Activated naive CD4-positive, alpha-beta T cell (primary cell): ENCODE measurements around the gene SH3BP4.

Experiments
- DNase-seq, 4 experiments: peaks; one replicate each; lab custom pipeline; 2025; lab: John Stamatoyannopoulos, UW

The SH3BP4 gene, protein sequence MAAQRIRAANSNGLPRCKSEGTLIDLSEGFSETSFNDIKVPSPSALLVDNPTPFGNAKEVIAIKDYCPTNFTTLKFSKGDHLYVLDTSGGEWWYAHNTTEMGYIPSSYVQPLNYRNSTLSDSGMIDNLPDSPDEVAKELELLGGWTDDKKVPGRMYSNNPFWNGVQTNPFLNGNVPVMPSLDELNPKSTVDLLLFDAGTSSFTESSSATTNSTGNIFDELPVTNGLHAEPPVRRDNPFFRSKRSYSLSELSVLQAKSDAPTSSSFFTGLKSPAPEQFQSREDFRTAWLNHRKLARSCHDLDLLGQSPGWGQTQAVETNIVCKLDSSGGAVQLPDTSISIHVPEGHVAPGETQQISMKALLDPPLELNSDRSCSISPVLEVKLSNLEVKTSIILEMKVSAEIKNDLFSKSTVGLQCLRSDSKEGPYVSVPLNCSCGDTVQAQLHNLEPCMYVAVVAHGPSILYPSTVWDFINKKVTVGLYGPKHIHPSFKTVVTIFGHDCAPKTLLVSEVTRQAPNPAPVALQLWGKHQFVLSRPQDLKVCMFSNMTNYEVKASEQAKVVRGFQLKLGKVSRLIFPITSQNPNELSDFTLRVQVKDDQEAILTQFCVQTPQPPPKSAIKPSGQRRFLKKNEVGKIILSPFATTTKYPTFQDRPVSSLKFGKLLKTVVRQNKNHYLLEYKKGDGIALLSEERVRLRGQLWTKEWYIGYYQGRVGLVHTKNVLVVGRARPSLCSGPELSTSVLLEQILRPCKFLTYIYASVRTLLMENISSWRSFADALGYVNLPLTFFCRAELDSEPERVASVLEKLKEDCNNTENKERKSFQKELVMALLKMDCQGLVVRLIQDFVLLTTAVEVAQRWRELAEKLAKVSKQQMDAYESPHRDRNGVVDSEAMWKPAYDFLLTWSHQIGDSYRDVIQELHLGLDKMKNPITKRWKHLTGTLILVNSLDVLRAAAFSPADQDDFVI

DNA sequence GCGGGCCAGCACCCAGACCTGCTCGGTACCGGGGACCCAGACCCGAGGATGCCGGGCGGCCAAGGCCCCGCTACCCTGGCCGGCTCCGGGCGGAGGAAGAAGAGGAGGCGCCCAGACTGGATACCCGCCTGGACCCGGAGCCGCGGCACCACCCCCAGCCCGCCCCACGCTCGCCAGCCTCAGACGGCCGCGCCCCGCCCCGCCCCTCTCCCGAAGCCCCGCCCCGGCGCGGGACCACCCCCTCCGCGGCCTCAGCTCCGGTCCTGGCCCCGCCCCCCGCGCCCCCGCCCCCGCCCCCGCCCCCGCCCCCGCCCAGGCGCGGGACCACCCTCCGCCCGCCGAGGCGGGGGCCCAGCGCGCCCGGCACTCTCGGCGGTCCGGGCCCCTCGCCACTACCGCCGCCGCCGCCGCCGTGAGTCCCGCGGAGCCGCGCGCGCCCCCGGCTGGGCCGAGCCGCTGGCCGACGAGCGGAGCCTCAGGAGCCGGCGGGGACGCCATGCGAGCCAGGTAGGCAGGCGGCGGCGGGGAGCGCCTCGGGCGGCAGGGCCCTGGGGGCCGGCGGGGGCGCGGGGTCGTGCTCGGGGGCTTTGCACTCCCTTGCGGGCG is at the start of gene SH3BP4:
SH3BP4 (plus strand) TSS at position 354 of the 606 bp plus-strand sequence. CDS start 82,986 bp downstream, outside the sequence.
- peak in 1 of 4 experiments; percentile 1 for DNase-seq

DNA sequence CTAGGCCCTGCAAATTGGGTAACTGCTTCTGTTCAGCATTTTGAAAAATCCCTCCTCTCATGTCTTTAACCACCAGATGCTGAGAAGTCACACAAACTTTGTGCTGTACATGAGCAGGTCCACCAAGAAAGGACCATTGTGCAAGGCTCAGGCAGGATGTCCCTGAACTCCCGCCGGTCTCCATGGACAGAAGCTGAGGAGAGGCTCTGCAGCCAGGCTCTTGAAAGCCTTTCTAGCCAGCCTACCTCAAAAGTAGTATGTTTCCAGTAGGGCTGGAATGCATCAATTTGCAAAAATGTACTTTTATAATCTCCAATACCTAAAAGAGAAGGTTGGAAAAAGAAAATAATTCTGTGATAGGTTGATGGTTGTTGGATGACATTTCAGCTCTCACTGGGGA is 47.0 kb upstream of the SH3BP4 start:
- DNase-seq: no peak

DNA sequence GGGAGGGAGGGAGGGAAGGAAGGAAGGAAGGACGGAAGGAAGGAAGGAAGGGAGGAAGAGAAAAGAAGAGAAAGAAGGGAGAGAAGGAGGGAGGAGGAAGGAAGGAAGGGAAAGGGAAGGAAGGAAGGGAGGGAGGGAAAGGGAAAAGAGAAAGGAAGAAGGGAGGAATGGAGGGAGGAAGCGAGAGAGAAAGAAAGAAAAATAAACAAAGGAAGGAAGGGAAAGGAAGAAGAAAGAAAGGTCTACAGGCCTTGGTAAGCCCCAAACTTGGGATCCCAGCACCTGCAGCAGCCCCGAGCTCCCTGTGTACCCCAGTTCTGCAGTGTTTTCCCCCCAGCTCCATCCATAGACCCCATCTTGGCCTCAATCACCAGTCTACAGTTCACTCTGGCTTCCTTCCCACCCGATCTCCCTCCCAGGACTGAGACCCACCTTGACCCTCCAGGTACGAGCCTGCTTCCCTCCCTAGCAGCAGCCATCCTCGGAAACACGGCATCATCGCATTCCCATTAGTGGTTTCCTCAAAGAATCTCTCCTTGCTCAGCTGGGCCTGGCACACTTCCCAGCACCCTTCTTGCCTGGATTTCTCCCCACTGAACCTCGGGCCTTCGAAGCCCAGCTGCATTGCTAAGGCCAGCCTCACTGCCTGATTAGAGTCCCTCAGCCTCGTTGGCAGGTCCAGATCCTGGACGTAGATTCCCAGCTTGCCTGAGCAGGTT is 46.1 kb upstream of the SH3BP4 start:
- no peak for DNase-seq

DNA sequence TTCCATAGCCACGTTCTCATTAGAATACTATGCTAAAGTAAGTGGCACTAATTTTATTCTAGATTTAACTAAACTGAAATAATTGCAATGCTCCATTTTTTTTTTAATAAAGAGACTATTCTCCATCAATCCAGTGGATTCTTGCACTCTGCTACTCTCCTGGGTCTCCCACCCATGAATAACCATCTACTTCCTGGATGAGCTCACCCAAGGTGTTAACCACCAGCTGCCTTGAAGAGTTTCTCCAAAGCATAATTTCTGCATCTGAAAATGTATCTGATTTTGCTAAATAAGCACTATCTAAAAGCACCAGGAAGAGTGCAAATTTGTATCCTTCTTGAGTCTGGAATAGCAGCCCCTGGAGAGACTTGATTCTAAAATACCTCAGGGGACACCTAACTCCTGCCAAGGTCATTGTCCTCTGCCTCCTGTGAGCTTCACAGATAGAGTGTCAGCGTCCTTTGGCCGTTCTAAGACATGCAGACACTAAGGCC is 41.6 kb upstream of the SH3BP4 start:
- DNase-seq: no peak

DNA sequence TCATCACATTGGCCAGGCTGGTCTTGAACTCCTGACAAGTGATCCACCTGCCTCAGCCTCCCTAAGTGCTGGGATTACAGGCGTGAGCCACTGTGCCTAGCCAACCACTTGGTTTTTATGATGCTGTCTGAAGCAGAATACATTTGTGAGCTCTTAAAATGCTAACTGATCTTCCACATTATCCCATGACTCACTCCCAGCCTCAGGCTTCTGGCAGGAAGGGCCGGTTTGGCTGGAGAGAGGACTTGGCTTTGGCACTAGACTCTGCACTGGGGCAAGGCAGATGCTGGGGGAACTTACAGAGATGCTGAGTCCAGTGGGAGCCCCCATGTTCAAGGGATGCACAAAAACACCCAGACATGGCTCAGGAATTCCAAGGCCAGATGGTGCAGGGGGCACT is 40.5 kb upstream of the SH3BP4 start:
- DNase-seq: no peak

DNA sequence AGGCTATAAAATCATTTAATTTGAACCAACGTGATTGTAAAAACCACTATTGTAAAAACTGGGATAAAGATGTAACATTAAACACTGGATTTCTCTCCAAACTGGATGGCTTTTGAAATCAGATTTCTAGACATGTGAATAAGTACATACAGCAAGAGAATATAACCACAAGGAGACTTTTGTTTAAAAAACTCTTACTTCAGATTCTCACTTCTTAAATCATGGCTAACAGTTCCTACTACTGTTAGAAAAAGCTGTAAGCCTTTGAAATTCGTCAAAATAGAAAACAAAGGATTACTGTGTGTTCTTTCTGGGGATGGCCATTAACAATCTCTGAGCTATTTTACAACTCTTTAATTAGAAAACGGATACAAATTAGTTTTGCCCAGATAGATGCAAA is 39.4 kb upstream of the SH3BP4 start:
- no peak for DNase-seq

DNA sequence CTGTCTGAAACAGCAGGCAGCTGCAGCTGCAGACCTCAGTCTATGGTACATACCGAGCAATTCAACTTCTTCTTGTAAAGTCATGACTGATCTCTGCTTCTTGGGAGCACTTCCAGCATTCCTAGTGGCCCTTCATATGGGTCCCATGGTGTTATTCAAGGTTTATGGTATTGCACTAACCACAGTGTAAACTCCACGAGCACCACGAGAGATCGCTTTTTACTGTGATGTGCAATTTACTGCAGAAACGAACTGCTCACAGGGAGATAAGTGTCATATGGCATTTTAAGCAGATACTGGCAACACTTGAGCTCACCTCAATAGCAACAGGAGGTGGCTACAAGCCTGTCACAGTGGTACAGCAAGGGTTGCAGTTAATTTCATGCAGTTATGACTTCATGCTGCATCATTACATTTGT is 38.6 kb upstream of the SH3BP4 start:
- no peak for DNase-seq

DNA sequence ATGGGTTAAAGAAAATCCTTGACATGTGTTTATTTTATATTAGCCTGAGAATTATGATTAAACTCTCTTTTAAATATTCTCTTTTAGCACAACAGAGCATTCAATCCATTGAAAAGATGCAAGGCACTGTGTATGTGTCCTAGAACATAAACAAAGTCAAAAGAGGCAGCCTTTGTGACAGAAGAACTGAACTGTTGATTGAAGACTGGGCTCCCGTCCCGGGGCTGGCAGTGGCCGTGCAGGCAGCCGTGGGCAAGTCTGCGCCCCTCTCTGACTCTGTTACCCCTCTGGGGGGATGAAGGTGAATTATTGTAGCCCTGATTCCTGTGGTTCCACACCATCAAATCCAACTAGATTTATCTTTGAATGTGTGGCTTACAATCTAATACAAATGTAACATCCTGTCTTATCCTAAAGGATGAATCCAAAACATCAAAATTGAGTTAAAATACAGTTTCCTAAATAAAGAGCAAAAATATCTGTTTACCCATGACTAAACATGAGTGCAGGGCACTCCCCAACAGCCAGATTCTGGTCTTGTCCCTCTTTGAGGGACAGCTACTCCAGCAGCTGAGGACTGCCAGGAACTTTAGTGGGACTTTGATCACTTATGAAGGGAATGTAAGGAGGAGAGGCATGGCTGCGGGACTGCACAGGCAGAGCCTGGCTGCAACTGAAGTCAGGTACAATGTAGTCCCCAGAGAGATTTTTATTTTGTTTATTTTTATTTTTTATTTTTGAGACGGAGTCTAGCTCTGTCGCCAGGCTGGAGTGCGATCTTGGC is 37.3 kb upstream of the SH3BP4 start:
- no peak for DNase-seq

DNA sequence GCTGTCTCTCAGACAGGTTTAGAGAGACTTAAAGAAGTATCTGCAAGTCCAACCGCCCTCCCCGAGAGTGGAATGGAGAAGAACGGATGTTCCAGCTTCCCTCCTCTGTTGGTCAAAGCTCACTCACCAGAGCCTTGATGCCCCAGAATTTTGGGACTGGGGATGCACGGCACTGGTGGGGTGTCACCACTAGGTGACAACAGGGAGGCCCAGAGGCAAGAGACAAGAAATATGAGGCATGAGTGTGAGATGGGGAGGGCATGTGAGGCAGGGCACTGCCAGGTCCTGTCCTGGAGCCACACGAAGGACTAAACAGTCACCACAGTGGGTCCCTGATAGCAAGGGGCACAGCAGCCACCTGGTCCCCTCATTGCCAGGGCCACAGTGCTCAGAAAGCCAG is 35.1 kb upstream of the SH3BP4 start:
- DNase-seq: no peak

DNA sequence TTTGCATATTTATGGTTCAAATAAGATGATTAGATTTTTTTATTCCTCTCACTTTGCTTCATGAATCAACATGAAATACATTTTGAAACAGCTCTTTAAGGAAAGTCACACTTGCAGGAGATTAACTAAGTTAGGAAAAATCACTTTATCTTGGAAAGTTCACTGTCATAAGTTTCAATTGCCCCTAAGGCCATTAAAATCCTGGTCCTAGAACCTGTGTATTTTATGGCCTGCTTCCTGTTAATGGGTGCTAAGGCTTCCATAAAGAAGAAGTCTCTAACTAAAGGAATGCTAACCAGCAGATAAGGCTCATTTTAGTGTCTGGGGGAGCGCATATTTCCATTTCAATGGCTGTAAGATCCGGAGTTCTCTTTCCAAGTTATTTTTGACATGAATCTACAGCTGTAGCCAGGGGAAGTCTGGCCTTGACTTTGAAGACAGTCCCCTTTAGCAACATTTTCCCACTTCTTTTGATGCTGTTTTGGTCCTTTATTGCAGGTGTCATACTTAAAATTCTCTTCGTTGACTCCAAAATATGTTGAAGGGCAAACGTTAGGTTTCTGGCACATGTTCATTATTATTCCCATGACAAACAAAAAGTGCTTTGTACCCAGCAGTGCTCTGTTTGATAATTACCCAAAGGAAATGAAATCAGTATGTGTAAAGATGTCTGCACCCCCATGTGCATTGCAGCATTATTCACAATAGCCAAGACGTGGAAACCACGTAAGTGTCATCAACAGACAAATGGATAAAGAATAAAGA is 34.4 kb upstream of the SH3BP4 start:
- DNase-seq: no peak

DNA sequence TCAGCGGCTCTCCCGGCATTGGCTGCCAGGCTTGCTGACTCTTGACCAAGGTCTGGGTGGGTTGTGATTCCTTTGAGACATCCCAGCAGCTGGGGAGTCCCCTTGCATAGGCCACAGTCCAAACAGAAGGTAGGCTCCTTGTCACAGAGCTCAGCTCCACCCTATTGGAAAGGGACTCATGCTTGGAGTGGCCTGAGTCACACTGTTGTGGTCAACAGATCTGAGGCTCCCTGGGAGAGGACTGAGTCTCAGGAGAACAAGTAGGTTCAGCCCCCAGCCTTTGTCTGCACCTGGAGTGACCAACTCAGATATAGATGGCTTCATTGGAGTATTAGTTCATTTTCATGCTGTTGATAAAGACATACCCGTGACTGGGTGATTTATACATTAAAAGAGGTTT is 32.1 kb upstream of the SH3BP4 start:
- DNase-seq: no peak

DNA sequence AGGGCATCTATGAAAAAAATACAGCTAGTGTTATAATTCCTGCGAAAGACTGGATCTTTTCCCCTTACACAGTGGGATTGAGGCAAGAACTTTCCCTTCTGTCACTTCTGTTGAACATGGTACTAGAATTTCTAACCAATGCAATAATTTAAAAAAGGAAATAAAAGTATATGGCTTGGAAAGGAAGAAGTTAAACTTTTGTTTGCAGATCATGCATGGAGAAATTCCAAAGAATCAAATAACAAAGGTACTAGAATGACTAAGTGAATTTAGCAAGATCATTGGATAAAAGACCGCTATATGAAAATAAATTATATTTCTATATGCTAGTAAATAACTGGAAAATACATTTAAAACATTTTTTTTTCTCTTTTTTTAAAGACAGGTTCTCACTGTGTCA is 31.0 kb upstream of the SH3BP4 start:
- no peak for DNase-seq

DNA sequence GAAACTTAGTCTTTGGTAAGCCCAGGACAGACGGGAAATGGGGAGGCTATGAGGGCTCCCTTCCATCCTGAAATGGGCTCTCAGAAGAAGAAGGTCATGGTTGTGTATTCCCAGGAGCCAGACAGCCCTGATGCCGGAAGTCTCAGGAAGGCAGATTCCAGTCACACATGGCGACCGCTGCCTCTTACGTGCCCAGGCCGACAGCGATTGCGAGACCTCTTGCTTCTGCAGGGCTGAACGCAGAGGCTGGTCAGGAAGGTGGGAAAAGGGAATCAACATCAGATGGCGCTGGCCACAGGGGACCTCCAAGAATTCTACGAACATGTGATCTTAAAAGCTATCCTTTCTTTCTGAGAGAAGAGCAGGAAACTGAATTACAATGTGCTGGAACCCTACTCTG is 22.8 kb upstream of the SH3BP4 start:
- no peak for DNase-seq

DNA sequence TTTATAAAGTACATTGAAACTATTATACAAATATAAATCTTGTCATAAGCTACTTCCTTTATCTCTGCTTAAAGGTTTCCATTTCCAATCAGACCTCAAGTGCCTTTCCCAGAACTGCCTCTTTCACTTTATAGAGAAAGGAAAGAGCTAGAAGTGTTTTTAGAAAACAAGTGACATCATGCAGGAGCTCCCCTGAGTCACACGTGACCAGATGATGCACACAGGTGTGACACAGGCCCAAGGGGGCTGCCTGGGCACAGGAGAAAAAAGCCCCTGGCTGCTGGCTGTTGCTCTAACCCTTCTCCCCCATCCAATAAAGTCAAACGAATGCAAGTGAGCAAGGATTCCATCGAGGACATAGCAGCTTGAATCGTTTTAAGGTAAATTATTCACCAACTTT is 21.4 kb upstream of the SH3BP4 start:
- no peak for DNase-seq

DNA sequence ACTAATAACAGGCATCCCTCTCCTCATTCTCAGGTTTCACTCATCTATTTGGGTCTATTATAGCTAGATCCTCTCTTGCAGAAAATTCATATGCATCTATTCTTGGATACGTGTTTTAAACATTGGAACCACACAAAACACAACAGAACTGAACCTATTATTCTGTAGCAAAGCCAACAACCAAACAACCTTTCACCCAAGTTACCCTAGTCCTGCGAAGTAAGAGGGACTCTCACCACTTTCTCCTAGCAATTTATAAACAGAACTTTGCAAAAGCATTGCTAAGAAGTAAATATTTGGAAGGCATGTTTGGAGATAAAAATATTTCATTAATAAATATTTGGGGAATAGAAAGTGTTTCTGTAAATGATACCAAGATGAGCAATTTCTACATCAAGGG is 20.4 kb upstream of the SH3BP4 start:
- DNase-seq: no peak

DNA sequence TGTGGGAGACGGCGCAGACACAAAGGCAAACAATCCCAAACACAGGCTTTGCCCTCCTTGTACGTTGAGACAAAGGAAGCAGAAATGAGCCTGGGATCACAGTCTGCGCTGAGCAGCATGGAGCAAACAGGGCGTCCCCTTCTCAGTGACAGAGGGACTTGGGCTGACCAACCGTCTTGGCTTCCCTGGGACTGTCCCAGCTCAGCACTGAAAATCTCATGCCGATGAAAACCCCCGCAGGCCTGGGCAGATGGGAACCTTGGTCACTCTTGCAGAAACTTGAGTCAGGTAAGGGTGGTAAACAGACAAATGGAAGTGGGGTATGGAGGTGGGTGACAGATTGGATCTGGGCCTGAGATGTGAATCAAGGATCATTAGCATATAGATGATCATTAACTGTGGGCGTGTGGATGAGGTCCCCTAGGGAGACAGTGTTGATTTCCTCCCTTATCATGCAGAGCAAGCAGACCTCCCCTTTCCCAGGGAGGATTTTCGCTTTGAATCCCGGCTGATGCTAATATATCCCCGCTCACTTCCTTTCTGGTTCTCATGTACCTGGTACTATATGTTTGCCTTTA is 19.1 kb upstream of the SH3BP4 start:
- DNase-seq: no peak

DNA sequence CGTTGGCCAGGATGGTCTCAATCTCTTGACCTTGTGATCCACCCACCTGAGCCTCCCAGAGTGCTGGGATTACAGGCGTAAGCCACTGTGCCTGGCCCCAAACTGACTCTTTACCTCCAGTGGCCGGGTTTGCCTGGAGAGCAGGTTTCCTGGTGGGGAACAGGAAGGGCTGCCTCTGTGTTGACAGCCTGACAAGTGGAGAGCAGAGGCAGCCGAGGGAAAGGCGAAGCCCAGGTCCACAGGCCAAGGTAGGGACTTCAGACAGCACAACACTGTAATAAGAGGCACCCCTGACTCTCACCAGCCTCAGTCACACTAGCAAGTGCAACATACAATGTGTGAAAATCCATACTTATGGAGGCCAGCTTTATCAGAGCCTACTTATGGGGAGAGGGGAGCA is 16.5 kb upstream of the SH3BP4 start:
- no peak for DNase-seq

DNA sequence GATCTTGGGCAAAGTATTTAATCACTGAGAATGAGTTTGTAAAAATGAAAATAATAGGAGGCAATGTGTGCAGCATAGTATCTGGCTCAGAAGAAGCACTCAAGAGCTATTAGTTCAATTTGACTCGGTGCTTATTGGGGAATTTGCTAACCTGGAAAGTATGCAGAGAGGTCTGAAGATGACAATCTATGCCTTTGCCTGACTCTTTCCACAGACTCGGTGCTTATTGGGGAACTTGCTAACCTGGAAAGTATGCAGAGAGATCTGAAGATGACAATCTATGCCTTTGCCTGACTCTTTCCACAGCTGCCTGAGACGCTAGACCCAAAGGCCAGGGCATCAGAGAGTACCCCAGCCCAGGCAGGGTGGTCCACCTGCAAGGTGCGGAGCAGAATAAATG is 12.2 kb upstream of the SH3BP4 start:
- DNase-seq: no peak

DNA sequence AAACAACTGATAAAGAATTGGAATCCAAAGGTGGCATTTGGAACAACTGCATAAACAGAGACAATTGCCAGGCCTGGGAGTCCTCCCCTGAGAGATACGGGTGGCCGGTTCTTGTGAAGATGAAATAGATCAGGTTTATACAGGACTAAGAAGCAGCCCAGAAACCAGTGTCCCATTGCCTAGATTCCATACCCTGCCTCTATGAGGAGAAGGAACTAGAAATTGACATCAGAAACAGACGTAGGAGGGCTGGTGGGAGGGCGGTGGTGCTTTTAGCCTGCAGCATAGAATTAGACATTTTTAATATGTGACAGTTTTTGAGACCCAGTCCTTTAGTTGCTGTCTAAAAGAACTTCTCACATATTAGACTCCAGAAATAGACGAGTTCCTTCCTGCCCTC is 11.8 kb upstream of the SH3BP4 start:
- DNase-seq: no peak

DNA sequence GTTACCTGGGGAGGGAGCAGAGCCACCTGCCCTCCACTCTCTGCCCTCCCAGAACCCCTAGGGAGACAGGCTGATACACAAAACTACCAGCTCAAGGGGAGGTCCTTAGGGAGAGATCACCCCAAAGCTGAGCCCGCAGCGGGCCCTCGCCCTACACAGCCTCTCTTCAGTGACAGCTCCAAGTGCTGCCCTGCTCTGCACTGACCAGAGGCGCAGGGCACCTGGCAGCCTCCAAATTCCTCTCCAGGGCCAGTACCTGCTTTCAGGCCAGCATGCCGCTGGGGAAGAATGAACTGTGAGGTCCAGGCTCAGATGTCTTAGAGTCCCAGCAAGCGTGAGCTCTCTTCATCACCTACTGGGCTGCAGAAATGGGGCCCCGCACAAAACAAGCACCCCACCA is 11.3 kb upstream of the SH3BP4 start:
- no peak for DNase-seq
